ENCODE data around the gene TGM1. TPM values are rescaled to one million over a fixed set of nuclear protein-coding genes. Genes with fewer than 3 reads are reported as not detected.
A peak's percentile ranks its signal among the peaks of the same experiment; 100 is the strongest.
"Not testable (repeated sequence)": the region's sequence is repeated elsewhere in the genome, so short reads cannot be mapped to it uniquely, and the experiment has no call there.

TGM1 gene
- total and polyA plus RNA-seq, 2 donors = 0.65 to 1.2 TPM

- WGBS = 75% methylated on average over 13 of the region's 13 CpGs
- H3K4me3 ChIP-seq (ENCODE audit: low read depth, low read length) = no peak overlapping the region
- no peak overlapping the region for H3K27ac ChIP-seq (ENCODE audit: low read depth)
- no peaks in the 10 kb centered on the region for H3K36me3 ChIP-seq (ENCODE audit: insufficient read depth)
- DNase-seq (ENCODE audit: extremely low spot score) = no peak
- no peaks in the 10 kb centered on the region for H3K4me1 ChIP-seq (ENCODE audit: insufficient read depth)
Measured at GRCh38 chr14:24249230-24250021, 13.6 kb downstream of the TGM1 start.

- no peak for DNase-seq (ENCODE audit: extremely low spot score)
- Histone ChIP-seq H3K4me3 (ENCODE audit: low read depth, low read length) (no peak overlapping the region), H3K36me3 (ENCODE audit: insufficient read depth) (no peaks in the 10 kb centered on the region), H3K27ac (ENCODE audit: low read depth) (no peak overlapping the region), H3K4me1 (ENCODE audit: insufficient read depth) (no peaks in the 10 kb centered on the region)
- WGBS = 72% methylated on average over 7 of the region's 7 CpGs
Measured at GRCh38 chr14:24247422-24247821, 15.6 kb downstream of the TGM1 start.

GRCh38 chr14:24246765-24247212 is 16.2 kb downstream of the TGM1 start:
- no peak for DNase-seq (ENCODE audit: extremely low spot score)
- H3K4me3 ChIP-seq (ENCODE audit: low read depth, low read length) = no peak overlapping the region
- no peaks in the 10 kb centered on the region for H3K4me1 ChIP-seq (ENCODE audit: insufficient read depth)
- WGBS = 90% methylated on average over 3 of the region's 3 CpGs
- no peak overlapping the region for H3K27ac ChIP-seq (ENCODE audit: low read depth)
- H3K36me3 ChIP-seq (ENCODE audit: insufficient read depth) = no peaks in the 10 kb centered on the region

- H3K36me3 ChIP-seq (ENCODE audit: insufficient read depth); H3K4me3 ChIP-seq (ENCODE audit: low read depth, low read length); DNase-seq (ENCODE audit: extremely low spot score); H3K27ac ChIP-seq (ENCODE audit: low read depth); H3K4me1 ChIP-seq (ENCODE audit: insufficient read depth): not testable (repeated sequence)
- WGBS = 92% methylated on average over 11 of the region's 11 CpGs
Measured at GRCh38 chr14:24245350-24245749, 17.6 kb downstream of the TGM1 start.

GRCh38 chr14:24243336-24243836 is 19.6 kb downstream of the TGM1 start:
- WGBS = 59% methylated on average over 10 of the region's 10 CpGs
- Histone ChIP-seq H3K4me1 (ENCODE audit: insufficient read depth) (no peaks in the 10 kb centered on the region), H3K4me3 (ENCODE audit: low read depth, low read length) (peak overlapping the region; percentile 71), H3K36me3 (ENCODE audit: insufficient read depth) (peaks cover 3% of the 10 kb centered on the region), H3K27ac (ENCODE audit: low read depth) (peak overlapping the region; percentile 87)
- DNase-seq (ENCODE audit: extremely low spot score) = no peak

GRCh38 chr14:24241829-24242443 is 21.0 kb downstream of the TGM1 start:
- H3K27ac ChIP-seq (ENCODE audit: low read depth) = peak overlapping the region; percentile 98
- WGBS = under 1% methylated on average over 39 of the region's 39 CpGs
- peaks cover 3% of the 10 kb centered on the region for H3K36me3 ChIP-seq (ENCODE audit: insufficient read depth)
- DNase-seq (ENCODE audit: extremely low spot score) = peak; percentile 88
- H3K4me1 ChIP-seq (ENCODE audit: insufficient read depth) = no peaks in the 10 kb centered on the region
- H3K4me3 ChIP-seq (ENCODE audit: low read depth, low read length) = peak overlapping the region; percentile 71

GRCh38 chr14:24240110-24240918 is 22.7 kb downstream of the TGM1 start:
- Histone ChIP-seq H3K27ac (ENCODE audit: low read depth) (no peak overlapping the region), H3K4me1 (ENCODE audit: insufficient read depth) (no peaks in the 10 kb centered on the region), H3K36me3 (ENCODE audit: insufficient read depth) (peaks cover 3% of the 10 kb centered on the region), H3K4me3 (ENCODE audit: low read depth, low read length) (no peak overlapping the region)
- no peak for DNase-seq (ENCODE audit: extremely low spot score)
- WGBS = 92% methylated on average over 9 of the region's 9 CpGs

- Histone ChIP-seq H3K4me1 (ENCODE audit: insufficient read depth) (no peaks in the 10 kb centered on the region), H3K27ac (ENCODE audit: low read depth) (no peak overlapping the region), H3K4me3 (ENCODE audit: low read depth, low read length) (no peak overlapping the region), H3K36me3 (ENCODE audit: insufficient read depth) (peaks cover 3% of the 10 kb centered on the region)
- DNase-seq (ENCODE audit: extremely low spot score) = no peak
- WGBS = 88% methylated on average over 5 of the region's 5 CpGs
Measured at GRCh38 chr14:24238527-24239037, 24.4 kb downstream of the TGM1 start.

- Histone ChIP-seq H3K4me1 (ENCODE audit: insufficient read depth) (no peaks in the 10 kb centered on the region), H3K36me3 (ENCODE audit: insufficient read depth) (peaks cover 3% of the 10 kb centered on the region), H3K4me3 (ENCODE audit: low read depth, low read length) (no peak overlapping the region), H3K27ac (ENCODE audit: low read depth) (no peak overlapping the region)
- WGBS = 85% methylated on average over 5 of the region's 5 CpGs
- no peak for DNase-seq (ENCODE audit: extremely low spot score)
Measured at GRCh38 chr14:24238123-24238522, 24.9 kb downstream of the TGM1 start.

- WGBS = 89% methylated on average over 2 of the region's 2 CpGs
- Histone ChIP-seq H3K36me3 (ENCODE audit: insufficient read depth) (peaks cover 3% of the 10 kb centered on the region), H3K4me3 (ENCODE audit: low read depth, low read length) (no peak overlapping the region), H3K27ac (ENCODE audit: low read depth) (no peak overlapping the region), H3K4me1 (ENCODE audit: insufficient read depth) (no peaks in the 10 kb centered on the region)
- no peak for DNase-seq (ENCODE audit: extremely low spot score)
Measured at GRCh38 chr14:24237463-24237955, 25.5 kb downstream of the TGM1 start.

GRCh38 chr14:24236689-24237462 is 26.1 kb downstream of the TGM1 start:
- Histone ChIP-seq H3K27ac (ENCODE audit: low read depth) (no peak overlapping the region), H3K4me1 (ENCODE audit: insufficient read depth) (no peaks in the 10 kb centered on the region), H3K4me3 (ENCODE audit: low read depth, low read length) (no peak overlapping the region), H3K36me3 (ENCODE audit: insufficient read depth) (peaks cover 3% of the 10 kb centered on the region)
- WGBS = 92% methylated on average over 6 of the region's 6 CpGs
- DNase-seq (ENCODE audit: extremely low spot score) = no peak

GRCh38 chr14:24235804-24236688 is 26.9 kb downstream of the TGM1 start:
- Histone ChIP-seq H3K4me3 (ENCODE audit: low read depth, low read length) (no peak overlapping the region), H3K27ac (ENCODE audit: low read depth) (no peak overlapping the region), H3K36me3 (ENCODE audit: insufficient read depth) (peaks cover 3% of the 10 kb centered on the region), H3K4me1 (ENCODE audit: insufficient read depth) (no peaks in the 10 kb centered on the region)
- WGBS = 93% methylated on average over 5 of the region's 5 CpGs
- DNase-seq (ENCODE audit: extremely low spot score) = no peak

Measured in urinary bladder (tissue), 4 donors.